SKM-1 treated with dmso at 0.1 percent for 144 hours (cell line): Measurements from ENCODE around the gene TAAR1.

Experiments used
- DNase-seq: peaks from one replicate; lab custom pipeline; 2025; ENCODE audit not compliant: unreplicated experiment; lab: John Stamatoyannopoulos, UW

Gene TAAR1

DNA sequence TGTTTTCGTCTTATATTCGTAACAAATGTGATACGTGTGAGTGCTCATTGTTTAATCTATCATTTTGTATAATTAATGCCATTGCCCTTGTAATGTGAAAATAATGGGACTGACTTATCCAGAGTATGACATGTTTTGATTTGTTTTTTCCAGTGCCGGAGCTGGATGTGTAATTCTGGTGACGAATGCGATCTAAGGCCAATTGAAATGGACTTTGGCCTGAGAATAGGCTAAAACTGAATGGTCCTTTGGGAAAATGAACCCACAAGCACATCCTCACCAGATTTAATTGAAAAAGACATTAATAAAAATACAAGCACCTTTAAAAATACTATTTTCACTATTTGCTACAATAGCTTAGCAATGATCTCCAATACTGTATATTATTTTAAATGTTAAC is 62.8 kb downstream of the TAAR1 start:
- DNase-seq = no peak
